ENCODE measurements around the gene POU6F2. TPM values are rescaled to one million over a fixed set of nuclear protein-coding genes. Genes with fewer than 3 reads are reported as not detected.

The POU6F2 gene
- total and polyA plus RNA-seq, 2 experiments from 2014 or later = 7.2 to 7.3 TPM

DNA sequence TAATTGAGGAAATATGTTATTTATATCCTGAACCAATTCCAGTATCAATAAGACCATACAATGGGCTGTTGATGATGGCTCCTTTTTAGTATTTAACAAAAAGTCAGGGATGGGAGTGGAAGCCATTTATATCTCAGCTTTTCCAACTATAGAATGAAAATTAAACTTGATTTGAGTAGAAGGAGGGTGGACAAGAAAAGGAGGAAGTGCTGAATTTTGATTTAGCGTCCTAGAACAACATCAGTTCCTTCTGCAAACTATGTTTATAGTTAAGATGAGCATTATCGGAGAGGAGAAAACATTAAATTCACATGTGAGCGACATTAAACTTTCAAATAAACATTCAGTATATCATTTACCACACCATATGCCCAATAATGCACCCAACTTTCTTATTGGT lies 439.2 kb downstream of the POU6F2 start (continued):
- TF ChIP-seq, protein P1, sequence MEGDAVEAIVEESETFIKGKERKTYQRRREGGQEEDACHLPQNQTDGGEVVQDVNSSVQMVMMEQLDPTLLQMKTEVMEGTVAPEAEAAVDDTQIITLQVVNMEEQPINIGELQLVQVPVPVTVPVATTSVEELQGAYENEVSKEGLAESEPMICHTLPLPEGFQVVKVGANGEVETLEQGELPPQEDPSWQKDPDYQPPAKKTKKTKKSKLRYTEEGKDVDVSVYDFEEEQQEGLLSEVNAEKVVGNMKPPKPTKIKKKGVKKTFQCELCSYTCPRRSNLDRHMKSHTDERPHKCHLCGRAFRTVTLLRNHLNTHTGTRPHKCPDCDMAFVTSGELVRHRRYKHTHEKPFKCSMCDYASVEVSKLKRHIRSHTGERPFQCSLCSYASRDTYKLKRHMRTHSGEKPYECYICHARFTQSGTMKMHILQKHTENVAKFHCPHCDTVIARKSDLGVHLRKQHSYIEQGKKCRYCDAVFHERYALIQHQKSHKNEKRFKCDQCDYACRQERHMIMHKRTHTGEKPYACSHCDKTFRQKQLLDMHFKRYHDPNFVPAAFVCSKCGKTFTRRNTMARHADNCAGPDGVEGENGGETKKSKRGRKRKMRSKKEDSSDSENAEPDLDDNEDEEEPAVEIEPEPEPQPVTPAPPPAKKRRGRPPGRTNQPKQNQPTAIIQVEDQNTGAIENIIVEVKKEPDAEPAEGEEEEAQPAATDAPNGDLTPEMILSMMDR (conservative IDR thresholded peaks at IDR 0.05; ENCODE audit: low read depth in 2 of 2) = no peak
- TF ChIP-seq EZH2phosphoT487 (IDR thresholded peaks at IDR 0.05; ENCODE audit: unreplicated experiment) = no peak
- no peak for TF ChIP-seq EZH2 (IDR thresholded peaks at IDR 0.05; ENCODE audit: low read depth, unreplicated experiment)
- no peak for TF ChIP-seq ZNF114 (CRISPR knock-in tag; IDR thresholded peaks at IDR 0.05)
- TF ChIP-seq NANOG (IDR thresholded peaks at IDR 0.05; ENCODE audit: borderline replicate concordance) = no peak
- TF ChIP-seq, protein P2, sequence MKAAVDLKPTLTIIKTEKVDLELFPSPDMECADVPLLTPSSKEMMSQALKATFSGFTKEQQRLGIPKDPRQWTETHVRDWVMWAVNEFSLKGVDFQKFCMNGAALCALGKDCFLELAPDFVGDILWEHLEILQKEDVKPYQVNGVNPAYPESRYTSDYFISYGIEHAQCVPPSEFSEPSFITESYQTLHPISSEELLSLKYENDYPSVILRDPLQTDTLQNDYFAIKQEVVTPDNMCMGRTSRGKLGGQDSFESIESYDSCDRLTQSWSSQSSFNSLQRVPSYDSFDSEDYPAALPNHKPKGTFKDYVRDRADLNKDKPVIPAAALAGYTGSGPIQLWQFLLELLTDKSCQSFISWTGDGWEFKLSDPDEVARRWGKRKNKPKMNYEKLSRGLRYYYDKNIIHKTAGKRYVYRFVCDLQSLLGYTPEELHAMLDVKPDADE (IDR thresholded peaks at IDR 0.05) = no peak
- TF ChIP-seq POLR2AphosphoS5 (IDR thresholded peaks at IDR 0.05; ENCODE audit: low read depth) = no peak
- TF ChIP-seq, protein P3, sequence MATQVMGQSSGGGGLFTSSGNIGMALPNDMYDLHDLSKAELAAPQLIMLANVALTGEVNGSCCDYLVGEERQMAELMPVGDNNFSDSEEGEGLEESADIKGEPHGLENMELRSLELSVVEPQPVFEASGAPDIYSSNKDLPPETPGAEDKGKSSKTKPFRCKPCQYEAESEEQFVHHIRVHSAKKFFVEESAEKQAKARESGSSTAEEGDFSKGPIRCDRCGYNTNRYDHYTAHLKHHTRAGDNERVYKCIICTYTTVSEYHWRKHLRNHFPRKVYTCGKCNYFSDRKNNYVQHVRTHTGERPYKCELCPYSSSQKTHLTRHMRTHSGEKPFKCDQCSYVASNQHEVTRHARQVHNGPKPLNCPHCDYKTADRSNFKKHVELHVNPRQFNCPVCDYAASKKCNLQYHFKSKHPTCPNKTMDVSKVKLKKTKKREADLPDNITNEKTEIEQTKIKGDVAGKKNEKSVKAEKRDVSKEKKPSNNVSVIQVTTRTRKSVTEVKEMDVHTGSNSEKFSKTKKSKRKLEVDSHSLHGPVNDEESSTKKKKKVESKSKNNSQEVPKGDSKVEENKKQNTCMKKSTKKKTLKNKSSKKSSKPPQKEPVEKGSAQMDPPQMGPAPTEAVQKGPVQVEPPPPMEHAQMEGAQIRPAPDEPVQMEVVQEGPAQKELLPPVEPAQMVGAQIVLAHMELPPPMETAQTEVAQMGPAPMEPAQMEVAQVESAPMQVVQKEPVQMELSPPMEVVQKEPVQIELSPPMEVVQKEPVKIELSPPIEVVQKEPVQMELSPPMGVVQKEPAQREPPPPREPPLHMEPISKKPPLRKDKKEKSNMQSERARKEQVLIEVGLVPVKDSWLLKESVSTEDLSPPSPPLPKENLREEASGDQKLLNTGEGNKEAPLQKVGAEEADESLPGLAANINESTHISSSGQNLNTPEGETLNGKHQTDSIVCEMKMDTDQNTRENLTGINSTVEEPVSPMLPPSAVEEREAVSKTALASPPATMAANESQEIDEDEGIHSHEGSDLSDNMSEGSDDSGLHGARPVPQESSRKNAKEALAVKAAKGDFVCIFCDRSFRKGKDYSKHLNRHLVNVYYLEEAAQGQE (IDR thresholded peaks at IDR 0.05; ENCODE audit: unreplicated experiment) = no peak
- no peak for TF ChIP-seq ZNF331 (CRISPR knock-in tag; IDR thresholded peaks at IDR 0.05; ENCODE audit: low read depth)
- TF ChIP-seq CREB1 (CRISPR knock-in tag; IDR thresholded peaks at IDR 0.05; ENCODE audit: low read depth) = no peak

DNA sequence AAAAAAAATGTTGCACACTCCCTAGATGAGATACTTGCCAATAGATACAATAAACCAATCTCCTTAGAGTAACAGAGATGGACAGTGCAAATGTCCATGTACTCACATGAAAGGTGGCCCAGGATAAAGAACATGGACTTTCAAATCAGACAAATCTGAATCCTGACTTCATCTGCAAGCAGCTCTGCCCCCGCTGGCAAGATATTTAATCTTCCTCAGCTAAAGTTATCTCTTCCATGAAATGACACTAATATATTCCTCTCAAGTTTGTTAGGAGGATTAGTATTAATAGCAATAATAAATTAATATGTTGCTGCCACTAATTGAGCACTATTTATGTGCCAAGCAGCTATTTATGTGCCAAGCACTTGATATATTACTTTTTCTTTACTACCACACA lies 439.9 kb downstream of the POU6F2 start:
- Mint-ChIP-seq H3K36me3 (ENCODE audit: low read depth) (no peaks in the 10 kb centered on the region), H3K27me3 (ENCODE audit: insufficient read depth, low read depth, poor library complexity) (peaks cover 6% of the 10 kb centered on the region), H3K9me3 (no peaks in the 10 kb centered on the region), H3K4me1 (peaks cover 5% of the 10 kb centered on the region; the same call in 2 of the 3 replicates), H3K27ac (no peak overlapping the region), H3K4me3 (no peak overlapping the region)
- Histone ChIP-seq H3K4me2 (no peak overlapping the region), H4K20me1 (replicated peaks; ENCODE audit: insufficient read depth) (no peaks in the 10 kb centered on the region), H3F3A (replicated peaks; ENCODE audit: low read depth) (no peaks in the 10 kb centered on the region), H3K27me3 (ENCODE audit: insufficient read depth) (no peaks in the 10 kb centered on the region), H3K79me2 (replicated peaks; ENCODE audit: insufficient read depth) (no peaks in the 10 kb centered on the region), H2AFZ (no peak overlapping the region), H3K9me2 (ENCODE audit: insufficient read depth) (peaks cover 4% of the 10 kb centered on the region; the same call in 1 of the 2 replicates), H3K4me1 (ENCODE audit: insufficient read depth) (0 out of 2 replicates have a peak, but pooled peaks cover under 1% of the 10 kb centered on the region), H3K27ac (ENCODE audit: low read depth) (no peak overlapping the region), H3K36me3 (ENCODE audit: insufficient read depth) (no peaks in the 10 kb centered on the region), H3K4me3 (no peak overlapping the region)
- ATAC-seq (no peak), DNase-seq (ENCODE audit: low spot score) (no peak)
- TF ChIP-seq EZH2 (IDR thresholded peaks at IDR 0.05; ENCODE audit: low read depth, unreplicated experiment) = no peak
- TF ChIP-seq, protein P1 (conservative IDR thresholded peaks at IDR 0.05; ENCODE audit: low read depth in 2 of 2) = 0 out of 4 replicates have a peak, but pooled peaks of 1 of the 2 experiments have one; percentile 14

Measured in GM23338 (cell line).